Measurements from ENCODE around the gene IGLL5.
A peak's percentile ranks its signal among the peaks of the same experiment; 100 is the strongest.

The IGLL5 gene

DNA sequence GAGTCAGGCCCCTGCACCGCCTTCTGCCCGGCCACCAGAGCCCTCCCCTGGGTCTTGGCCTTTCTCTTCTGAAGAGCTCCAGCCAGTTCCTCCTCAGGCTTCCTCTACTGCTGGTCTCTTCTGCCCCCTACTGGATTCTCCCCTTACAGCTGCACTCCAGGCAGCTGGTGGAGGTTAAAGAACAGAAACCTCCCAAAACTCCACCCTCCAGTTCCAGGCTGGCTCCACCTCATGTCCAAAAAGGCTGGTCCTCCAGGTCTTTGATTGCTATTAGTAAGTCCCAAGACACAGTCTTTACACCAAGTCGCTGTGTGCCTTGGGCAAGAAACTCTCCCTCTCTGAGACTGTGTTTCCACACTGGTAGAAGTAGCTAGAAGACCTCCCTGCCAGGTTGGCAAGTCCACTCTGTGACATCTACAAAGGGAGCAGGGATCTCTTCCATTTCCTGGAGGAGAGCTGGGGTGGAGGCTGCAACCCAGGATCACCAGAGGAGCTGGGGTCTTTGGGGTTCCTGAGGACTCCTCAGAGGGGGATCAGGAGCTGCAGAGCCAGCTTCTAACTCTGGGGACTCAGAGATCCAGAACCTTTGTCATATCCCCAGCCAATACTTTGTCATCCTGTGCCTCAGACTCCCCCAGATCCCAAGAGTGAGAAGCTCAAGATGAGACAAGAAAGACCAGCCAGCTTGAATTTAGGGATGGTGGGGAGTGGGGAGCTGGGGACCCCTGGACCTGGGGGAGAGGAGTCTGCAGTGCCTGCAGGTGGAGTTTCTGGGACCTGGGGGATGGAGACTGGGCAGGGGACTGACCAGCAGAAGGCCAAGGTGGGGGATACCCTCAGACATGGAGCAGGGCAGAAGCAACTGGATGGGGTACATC is 3.4 kb upstream of the IGLL5 start:
- TF ChIP-seq ZNF274 (IDR thresholded peaks at IDR 0.05; ENCODE audit: low read depth, low read length), result no peak
- no peak overlapping the region for H3K4me3 ChIP-seq (ENCODE audit: low read length)

DNA sequence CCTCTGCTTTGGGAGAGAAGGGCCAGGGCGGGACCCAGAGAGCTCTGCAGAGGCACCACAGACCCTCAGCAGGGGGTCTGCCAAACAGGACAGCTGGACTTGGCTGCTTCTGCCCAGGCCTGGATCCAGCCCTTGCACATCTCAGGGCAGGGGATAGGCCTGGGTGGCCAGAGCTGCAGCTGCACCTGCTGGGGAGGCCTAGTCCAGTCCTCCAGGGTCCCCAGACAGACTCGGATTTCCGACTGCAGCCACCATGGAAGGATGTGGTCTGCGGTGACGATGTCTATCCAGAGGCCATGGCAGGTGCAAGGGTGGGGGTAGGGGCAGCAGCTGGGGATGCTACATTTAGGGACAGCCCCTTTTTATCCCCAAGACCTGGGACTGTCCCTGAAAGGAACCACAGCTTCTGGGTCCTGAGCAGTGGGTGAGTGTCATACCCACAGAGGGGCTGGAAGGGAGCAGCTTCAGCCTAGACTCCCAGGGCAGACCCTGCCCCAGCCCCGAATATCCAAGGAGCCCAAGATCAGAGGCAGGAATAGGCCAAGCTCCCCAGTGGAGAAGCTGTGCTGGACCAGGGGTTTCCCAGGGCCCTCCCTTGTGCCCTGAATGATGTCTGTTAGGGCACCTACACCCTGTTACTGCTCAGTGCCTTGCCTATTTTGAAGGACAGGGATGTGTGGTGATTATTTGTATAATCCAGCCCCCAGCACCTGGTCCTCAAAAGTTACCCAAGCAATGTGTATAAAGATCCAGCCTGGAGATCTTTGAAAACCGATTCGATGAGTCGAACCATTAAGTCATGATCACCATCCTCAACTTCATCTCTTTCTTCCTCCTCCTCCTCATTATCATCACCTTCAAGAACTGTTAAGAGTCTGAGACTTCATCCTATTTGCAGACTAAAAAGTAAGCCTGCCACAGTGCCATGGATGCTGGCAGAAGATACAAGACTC is 2.5 kb upstream of the IGLL5 start:
- TF ChIP-seq ZNF274 (IDR thresholded peaks at IDR 0.05; ENCODE audit: low read depth, low read length), result no peak
- no peak overlapping the region for H3K4me3 ChIP-seq (ENCODE audit: low read length)

DNA sequence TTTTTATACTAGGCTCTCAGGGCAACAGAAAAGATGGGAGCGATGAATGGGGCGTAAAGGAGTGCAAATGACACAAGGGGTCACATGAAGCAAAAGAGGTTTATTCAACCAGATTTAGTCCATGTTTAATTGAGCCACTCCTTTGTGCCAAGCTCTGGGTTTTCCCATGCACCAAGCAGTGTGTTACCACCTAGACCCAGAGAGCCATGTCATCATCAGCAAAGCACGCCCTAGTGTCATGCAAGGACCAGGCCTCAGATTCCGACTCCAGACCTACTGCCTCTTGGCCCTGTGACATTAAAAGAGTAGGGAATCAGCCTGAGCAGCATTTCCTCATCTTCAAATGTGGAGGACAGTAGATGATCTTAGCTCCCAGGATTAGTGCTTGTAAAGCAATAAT is 1.1 kb upstream of the IGLL5 start:
- H3K4me3 ChIP-seq (ENCODE audit: low read length), result no peak overlapping the region
- TF ChIP-seq ZNF274 (IDR thresholded peaks at IDR 0.05; ENCODE audit: low read depth, low read length), result no peak

DNA sequence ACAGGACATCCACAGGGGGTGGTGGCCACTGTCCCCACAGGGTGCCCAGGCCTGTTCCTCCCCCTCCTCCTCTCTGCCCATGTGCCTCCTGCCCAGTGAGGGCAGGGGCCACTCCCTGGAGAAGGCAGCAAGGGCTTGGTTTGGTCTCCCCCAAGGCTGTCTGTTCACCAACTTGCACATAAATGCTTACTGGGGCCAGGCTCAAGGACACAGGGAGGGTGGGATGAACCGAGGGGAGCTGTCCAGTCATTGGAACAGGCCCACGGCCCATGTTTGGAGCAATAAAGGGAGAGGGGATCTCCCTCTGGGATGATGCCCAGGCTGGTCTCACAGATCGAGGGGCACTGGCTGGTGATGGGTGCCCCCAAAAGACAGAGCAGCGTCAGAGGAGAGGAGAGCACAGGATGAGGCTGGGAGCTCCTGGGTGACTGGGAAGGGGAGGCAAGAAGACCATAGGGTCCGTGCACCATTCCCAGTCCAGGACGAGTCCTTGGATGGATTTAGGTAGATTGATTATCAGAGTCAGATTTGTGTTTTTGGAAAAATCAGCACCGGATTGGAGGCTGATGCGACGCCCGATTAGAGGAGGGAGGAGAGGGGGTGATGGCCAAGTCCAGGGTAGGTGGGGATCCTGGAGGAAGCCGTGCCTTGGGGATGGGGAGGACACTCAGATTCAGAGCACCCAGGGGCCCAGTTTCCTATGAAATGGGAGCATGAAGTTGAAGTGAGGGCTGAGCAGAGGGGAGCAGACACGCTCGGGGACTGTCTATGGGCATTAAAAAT is 1.1 kb downstream of the IGLL5 start:
- no peak for TF ChIP-seq ZNF274 (IDR thresholded peaks at IDR 0.05; ENCODE audit: low read depth, low read length)
- H3K4me3 ChIP-seq (ENCODE audit: low read length), result peak overlapping the region; percentile 42; the same call in 1 of the 2 replicates

DNA sequence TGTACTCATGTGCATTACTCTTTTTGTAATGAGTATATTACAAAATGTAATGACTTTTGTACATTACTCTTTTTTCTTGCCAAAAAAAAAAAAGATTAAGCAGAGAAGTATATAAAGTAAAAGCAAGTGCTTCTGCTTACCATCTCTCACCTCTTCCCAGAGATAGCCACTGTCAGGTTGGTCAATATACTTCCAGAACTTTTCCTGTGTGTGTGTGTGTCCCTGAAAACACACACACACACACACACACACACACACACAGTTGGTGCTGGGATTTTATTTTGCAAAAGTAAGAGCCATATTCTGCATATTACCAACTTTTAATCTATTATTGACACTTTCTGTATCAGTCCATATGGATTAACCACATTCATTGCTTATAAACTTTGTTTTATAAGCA is 2.5 kb downstream of the IGLL5 start:
- TF ChIP-seq ZNF274 (IDR thresholded peaks at IDR 0.05; ENCODE audit: low read depth, low read length), result no peak
- no peak overlapping the region for H3K4me3 ChIP-seq (ENCODE audit: low read length)

DNA sequence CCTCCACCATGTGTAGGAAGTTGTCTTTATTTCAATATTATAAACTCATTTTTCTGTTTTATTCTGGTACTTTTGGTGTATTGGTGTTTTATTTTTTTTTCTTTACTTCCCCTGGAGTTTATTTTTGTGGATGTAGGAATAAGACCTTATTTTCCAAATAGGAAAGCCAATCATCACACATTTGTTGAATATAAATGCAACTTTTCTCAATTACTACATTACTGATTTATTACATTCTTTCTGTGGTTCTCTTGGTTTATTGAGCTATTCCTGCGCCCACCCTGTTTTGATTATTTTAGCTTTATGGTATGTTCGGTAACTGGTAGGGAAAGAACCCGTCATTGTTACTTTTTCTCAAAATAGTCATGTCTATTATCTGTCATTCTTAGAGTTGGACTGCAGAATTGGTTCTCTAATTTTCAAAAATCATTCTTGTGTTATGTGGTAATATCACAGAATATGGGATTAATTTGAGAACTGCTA is 3.6 kb downstream of the IGLL5 start:
- no peak overlapping the region for H3K4me3 ChIP-seq (ENCODE audit: low read length)
- TF ChIP-seq ZNF274 (IDR thresholded peaks at IDR 0.05; ENCODE audit: low read depth, low read length), result no peak

DNA sequence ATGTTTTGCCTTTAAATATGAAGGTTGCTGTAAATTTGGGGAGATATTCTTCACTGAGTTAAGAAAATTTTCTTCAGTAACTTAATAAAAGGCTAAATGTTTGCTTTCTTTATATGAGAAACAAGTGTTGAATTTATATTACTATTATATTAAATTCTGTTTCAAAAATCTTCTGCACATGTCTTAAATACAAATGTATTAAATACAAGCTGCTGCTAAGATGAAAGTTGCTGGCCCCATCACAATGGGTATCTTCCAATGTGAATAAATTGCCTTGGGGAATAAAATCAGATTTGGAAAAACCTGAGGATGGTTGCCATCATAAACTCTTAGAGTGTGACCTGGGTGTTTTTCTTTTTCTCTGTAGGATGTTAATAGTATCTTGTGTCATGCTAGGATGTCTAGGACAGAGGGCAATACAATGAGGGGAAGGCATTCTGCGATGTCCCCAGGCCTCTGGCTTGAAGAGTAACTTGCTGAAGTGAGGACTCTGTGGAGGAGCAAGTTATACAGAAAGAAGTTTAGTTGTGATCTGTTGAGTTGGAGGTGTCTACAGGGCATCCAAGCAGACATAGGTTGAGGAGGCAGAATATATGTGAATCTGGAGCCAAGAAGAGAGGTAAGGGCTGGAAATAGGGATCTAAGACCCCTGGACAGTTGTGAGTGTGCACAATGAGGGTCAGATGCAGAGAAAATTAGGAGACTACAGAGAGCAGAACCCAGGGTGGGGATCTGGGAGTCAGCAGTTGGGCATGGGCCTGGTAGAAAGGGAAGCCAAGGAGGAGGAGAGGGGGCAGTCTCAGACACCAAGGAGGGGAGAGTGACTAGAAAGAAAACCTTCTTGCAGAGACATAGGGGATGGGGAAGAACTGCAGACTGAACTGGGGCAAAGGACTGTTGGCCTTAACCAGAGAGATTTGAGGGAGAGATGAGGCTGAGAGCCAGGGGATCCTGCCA is 4.8 kb downstream of the IGLL5 start:
- no peak overlapping the region; the same call in 1 of the 2 replicates for H3K4me3 ChIP-seq (ENCODE audit: low read length)
- TF ChIP-seq ZNF274 (IDR thresholded peaks at IDR 0.05; ENCODE audit: low read depth, low read length), result no peak

DNA sequence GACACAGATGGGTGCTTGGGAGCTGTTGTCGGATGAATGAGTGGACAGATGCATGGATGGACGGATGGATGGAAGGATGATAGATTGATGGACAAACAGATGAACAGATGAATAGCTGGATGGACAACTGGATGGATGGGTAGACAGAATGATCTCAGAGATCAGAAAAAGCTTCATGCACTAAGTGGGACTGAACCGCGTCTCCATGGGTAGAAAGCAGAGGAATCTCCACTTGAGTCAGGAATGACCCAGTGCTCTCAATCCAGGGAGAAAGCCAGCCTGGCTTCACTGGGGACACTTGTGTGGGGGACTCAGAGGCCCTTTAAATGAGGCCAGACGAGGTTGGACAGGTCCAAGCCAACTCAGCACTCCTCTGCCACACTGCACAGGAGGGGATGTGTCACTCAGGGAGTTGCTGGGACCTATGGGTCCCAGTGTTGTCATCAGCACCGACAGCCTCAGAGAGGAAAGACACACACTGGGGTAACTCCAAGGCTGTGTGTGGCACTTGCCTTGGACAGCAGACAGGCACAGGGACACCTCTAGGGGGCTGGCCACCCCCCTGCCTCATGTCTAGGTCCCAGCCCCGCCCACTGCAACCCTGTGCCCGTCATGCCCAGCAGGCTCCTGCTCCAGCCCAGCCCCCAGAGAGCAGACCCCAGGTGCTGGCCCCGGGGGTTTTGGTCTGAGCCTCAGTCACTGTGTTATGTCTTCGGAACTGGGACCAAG is 5.6 kb downstream of the IGLL5 start:
- TF ChIP-seq ZNF274 (IDR thresholded peaks at IDR 0.05; ENCODE audit: low read depth, low read length), result no peak

DNA sequence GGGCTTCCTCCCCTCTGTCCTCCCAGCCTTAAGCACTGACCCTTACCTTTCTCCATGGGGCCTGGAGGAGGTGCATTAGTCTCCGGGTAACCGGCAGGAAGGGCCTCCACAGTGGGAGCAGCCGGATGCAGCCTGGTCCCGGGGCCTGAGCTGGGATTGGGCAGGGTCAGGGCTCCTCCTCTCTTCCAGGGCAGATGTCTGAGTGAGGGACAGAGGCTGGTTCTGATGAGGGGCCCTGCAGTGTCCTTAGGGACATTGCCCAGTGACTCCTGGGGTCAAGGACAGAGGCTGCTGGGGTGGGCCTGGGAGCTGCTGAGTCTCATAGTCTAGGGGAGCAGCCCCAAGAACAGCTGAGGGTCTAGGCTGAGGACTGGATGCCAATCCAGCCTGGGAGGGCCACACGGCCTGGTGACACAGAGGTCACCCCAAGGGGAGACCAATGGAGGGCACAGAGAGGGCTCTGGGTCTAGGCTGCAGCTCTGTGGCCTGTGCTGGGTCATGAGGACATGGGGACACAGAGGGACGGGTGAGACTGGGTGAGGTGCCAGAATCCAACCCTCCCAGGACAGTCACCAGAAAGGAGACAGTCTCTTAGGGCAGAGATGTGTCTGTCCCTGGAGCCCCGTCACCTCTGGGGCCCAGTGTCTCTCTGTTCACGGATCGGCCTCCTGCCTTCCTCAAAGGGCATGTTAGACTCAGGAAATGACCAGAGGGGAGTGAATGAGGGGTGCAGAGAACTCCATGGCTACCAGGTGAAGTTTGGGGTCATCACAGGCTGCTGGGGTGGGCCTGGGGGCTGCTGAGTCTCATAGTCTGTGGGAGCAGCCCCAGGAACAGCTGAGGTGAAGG is 6.5 kb downstream of the IGLL5 start:
- H3K4me3 ChIP-seq (ENCODE audit: low read length), result no peak overlapping the region; the same call in 1 of the 2 replicates
- TF ChIP-seq ZNF274 (IDR thresholded peaks at IDR 0.05; ENCODE audit: low read depth, low read length), result no peak

More for the DNA sequence above, 5.6 kb downstream of the IGLL5 start:
- H3K4me3 ChIP-seq (ENCODE audit: low read length), result no peak overlapping the region; the same call in 1 of the 2 replicates

DNA sequence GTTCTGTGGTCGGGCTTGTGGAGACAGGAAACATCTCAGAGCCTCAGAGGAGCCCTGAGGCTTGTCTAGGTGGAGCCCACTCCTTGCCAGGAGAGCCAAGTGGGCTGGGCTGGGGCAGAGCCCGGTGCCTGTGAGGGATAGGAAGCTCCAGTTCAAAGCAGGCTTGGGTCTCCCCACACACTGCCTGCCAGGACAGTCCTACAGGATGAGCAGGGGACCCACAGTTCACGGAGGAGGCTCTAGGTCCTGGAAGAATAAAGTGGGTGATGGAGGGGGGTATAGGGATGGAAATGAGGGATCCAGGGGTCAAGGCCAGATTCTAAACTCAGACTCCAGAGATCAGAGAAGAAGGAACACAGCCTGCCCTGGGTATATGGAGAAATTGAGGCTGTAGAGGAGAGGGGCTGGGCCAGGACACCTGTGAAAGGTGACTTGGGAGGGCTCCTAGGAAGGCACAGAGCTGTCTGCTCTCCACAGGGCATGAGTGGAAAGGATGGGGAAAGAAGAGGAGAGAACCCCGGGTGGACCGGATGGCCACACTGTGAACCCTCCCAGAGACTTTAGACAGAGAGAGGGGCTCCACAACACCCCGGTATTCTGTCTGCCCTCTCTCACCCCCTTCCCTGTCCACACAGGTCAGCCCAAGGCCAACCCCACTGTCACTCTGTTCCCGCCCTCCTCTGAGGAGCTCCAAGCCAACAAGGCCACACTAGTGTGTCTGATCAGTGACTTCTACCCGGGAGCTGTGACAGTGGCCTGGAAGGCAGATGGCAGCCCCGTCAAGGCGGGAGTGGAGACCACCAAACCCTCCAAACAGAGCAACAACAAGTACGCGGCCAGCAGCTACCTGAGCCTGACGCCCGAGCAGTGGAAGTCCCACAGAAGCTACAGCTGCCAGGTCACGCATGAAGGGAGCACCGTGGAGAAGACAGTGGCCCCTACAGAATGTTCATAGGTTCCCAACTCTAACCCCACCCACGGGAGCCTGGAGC is 7.4 kb downstream of the IGLL5 start:
- no peak for TF ChIP-seq ZNF274 (IDR thresholded peaks at IDR 0.05; ENCODE audit: low read depth, low read length)
- no peak overlapping the region for H3K4me3 ChIP-seq (ENCODE audit: low read length)

All from GM08714 (cell line).